Neuron (in vitro differentiated cells): ENCODE data around the gene TBC1D24.
A peak's percentile ranks its signal among the peaks of the same experiment; 100 is the strongest.
"Not testable (repeated sequence)": the region's sequence is repeated elsewhere in the genome, so short reads cannot be mapped to it uniquely, and the experiment has no call there.

ENCODE experiments used
- H2AFZ ChIP-seq: one replicate; pipeline ENCODE4 v1.6.1; 2013; ENCODE audit warnings: low read depth, mild to moderate bottlenecking, inconsistent platforms, low read length, moderate library complexity
- H3K27me3 ChIP-seq: one replicate; pipeline ENCODE4 v1.6.1; 2013; ENCODE audit warnings: low read length; ENCODE audit not compliant: insufficient read depth
- H3K36me3 ChIP-seq: one replicate; pipeline ENCODE4 v1.6.1; 2013; ENCODE audit warnings: low read length; ENCODE audit not compliant: insufficient read depth
- H3K4me1 ChIP-seq: one replicate; pipeline ENCODE4 v1.6.1; 2013; ENCODE audit warnings: low read length; ENCODE audit not compliant: insufficient read depth
- H3K4me3 ChIP-seq: 2 replicates; pipeline ENCODE4 v1.5.1; 2013; ENCODE audit warnings: mild to moderate bottlenecking, low read length, moderate library complexity
- H3K9me3 ChIP-seq: one replicate; pipeline ENCODE4 v1.6.1; 2013; ENCODE audit warnings: low read length

The TBC1D24 gene

GRCh38 chr16:2539845-2540458, 65.0 kb downstream of the TBC1D24 start:
- not testable (repeated sequence) for H3K9me3 ChIP-seq, H3K27me3 ChIP-seq, H3K36me3 ChIP-seq, H2AFZ ChIP-seq
- H3K4me1 ChIP-seq = peaks cover 18% of the 10 kb centered on the region
- H3K4me3 ChIP-seq = peak overlapping the region; percentile 13

DNA sequence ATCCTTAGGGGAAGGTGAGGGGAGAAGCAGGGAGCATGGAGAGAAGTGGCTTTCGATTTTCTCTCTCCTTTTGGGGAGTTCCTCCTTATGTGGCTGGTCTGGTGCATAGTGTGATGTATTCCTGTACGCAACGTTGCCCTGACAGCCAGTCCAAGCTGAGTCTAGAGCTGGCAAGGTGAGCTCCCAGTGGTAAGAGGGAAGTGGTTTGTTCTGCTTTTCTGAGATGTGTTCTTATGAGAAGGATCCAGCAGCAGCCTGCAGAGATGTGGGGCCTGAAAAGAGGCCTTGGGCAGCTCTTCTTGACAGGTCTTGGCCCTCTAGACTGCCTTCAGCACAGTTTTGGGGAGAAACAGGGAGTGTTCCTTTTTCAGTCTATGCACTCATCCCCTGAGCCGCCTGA, 66.0 kb downstream of the TBC1D24 start:
- H3K36me3 ChIP-seq, H2AFZ ChIP-seq, H3K27me3 ChIP-seq, H3K4me3 ChIP-seq, H3K9me3 ChIP-seq: not testable (repeated sequence)
- H3K4me1 ChIP-seq = peaks cover 18% of the 10 kb centered on the region

DNA sequence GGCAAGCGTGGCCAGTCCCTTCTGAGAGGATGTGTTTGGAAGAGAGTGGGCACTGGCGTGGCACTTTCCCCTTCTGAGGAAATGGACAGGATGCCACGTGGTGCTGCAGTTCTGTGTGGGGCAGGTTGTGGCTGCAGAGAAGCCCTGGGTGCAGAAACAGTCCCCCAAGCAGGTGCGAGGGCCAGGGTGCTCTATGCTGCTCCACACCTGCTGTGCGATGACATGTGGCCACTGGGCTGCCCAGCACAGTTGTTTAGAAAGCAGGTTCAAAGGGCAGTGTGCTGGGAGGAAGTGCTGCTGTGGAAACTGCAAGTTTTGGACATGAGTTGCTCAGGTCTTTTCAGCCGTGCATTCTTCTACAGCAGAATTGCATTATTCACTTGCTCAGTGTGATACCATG, 66.5 kb downstream of the TBC1D24 start:
- H2AFZ ChIP-seq, H3K27me3 ChIP-seq, H3K9me3 ChIP-seq, H3K36me3 ChIP-seq, H3K4me3 ChIP-seq: not testable (repeated sequence)
- H3K4me1 ChIP-seq = peaks cover 18% of the 10 kb centered on the region

DNA sequence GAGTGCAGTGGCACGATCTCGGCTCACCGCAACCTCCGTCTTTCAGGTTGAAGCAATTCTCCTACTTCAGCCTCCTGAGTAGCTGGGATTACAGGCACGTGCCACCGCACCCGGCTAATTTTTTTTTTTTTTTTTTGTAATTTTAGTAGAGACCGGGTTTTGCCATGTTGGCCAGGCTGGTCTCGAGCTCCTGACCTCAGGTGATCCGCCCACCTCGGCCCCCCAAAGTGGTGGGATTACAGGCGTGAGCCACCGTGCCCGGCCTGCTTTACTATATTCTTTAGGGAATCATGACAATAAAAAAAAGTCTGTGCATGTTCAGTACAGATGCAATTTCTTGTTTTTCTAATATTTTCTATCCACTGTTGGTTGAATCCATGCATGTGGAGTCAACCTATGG, 68.8 kb downstream of the TBC1D24 start:
- peaks cover 16% of the 10 kb centered on the region for H3K4me1 ChIP-seq
- not testable (repeated sequence) for H3K36me3 ChIP-seq, H3K4me3 ChIP-seq, H3K27me3 ChIP-seq, H3K9me3 ChIP-seq, H2AFZ ChIP-seq

GRCh38 chr16:2550283-2550878, 75.5 kb downstream of the TBC1D24 start:
- not testable (repeated sequence) for H3K4me1 ChIP-seq, H3K9me3 ChIP-seq, H3K27me3 ChIP-seq, H2AFZ ChIP-seq, H3K4me3 ChIP-seq, H3K36me3 ChIP-seq

- not testable (repeated sequence) for H3K4me1 ChIP-seq, H2AFZ ChIP-seq, H3K36me3 ChIP-seq, H3K9me3 ChIP-seq, H3K27me3 ChIP-seq, H3K4me3 ChIP-seq
Measured at GRCh38 chr16:2551420-2551889, 76.5 kb downstream of the TBC1D24 start.

DNA sequence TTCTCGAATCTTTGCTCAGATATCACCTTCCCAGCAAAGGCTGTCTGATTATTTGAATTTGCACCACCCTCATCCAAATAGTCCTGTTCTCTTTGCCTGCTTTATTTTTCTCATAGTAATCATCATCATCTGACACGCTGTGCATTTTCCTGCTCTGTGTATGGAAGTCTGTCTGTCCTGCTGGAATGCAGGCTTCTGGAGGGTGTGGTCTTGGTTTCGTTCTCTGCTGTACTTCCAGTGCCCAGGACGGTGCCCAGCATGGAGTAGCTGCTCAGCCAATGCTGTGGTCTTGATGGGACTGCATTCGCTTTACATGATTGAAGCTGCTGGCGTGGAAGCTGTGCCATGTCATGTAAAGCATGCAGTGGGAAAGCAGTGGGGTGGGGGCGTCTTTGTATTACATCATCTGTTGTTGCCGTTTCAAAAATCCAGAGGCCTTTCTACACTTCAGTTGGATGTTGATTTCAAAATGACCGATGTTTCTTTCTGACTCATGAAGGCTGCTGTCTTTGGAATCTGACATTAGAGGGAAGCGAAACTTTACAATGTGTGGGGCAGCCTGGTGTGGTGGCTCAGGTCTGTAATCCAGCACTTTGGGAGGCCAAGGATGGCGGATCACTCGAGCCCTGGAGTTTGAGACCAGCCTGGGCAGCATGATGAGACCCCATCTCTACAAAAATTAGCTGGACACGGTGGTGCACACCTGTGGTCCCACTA, 79.9 kb downstream of the TBC1D24 start:
- not testable (repeated sequence) for H3K4me1 ChIP-seq, H3K36me3 ChIP-seq, H3K4me3 ChIP-seq, H2AFZ ChIP-seq, H3K9me3 ChIP-seq, H3K27me3 ChIP-seq
